ENCODE measurements around the gene HDGF. TPM values are rescaled to one million over a fixed set of nuclear protein-coding genes. Genes with fewer than 3 reads are reported as not detected.

Gene HDGF
- total and polyA plus RNA-seq, 11 donors: 87.7 to 240 (median 147) TPM

- ATAC-seq (peak; percentile 19 to 77 (median 62)), DNase-seq (peak; percentile 58 to 83 (median 76))
- no peaks in the 10 kb centered on the region for H3K36me3 ChIP-seq
- H3K4me3 ChIP-seq: peak overlapping the region in 11 of 12 donors; percentile 15 to 68 (median 47)
- H3K4me1 ChIP-seq: peaks cover 0 to 57% (median 36%) of the 10 kb centered on the region in 12 donors
- peaks cover 0 to 38% (median 23%) of the 10 kb centered on the region in 9 donors for H3K27me3 ChIP-seq
- H3K9me3 ChIP-seq: no peaks in the 10 kb centered on the region
- 12 to 28% (median 13%) methylated on average over 20 to 29 of the region's 29 CpGs for WGBS, 4 donors
- intact Hi-C loops (cut with DNase I): no loop called here
- no peak for TF ChIP-seq POLR2A (IDR thresholded peaks at IDR 0.05)
- no peak for TF ChIP-seq CTCF (IDR thresholded peaks at IDR 0.05)
- H3K27ac ChIP-seq: peak overlapping the region in 11 of 12 donors; percentile 41 to 91 (median 71)
These were observed 44.6 kb downstream of the HDGF start for GRCh38 chr1:156706657-156707416.

GRCh38 chr1:156705918-156706656, 45.4 kb downstream of the HDGF start:
- Histone ChIP-seq H3K27ac (peak overlapping the region in 11 of 12 donors; percentile 41 to 91 (median 71)), H3K4me3 (peak overlapping the region; percentile 12 to 68 (median 46)), H3K4me1 (peaks cover 0 to 57% (median 36%) of the 10 kb centered on the region in 12 donors), H3K27me3 (peaks cover 0 to 45% (median 28%) of the 10 kb centered on the region in 9 donors), H3K36me3 (no peaks in the 10 kb centered on the region), H3K9me3 (no peaks in the 10 kb centered on the region)
- 2 to 4% (median 2%) methylated on average over 25 to 45 of the region's 45 CpGs for WGBS, 4 donors
- intact Hi-C loops (cut with DNase I): loop anchor here in 1 of 10 donors (1.0 kb wide), 1 partner anchor 46 kb away; no protein-coding TSS in a partner anchor
- peak; percentile 23 to 71 (median 46) for ATAC-seq
- TF ChIP-seq CTCF (IDR thresholded peaks at IDR 0.05) (peak; percentile 68 to 88 (median 78)), POLR2A (IDR thresholded peaks at IDR 0.05) (no peak)
- DNase-seq: peak; percentile 51 to 75 (median 65)

- TF ChIP-seq POLR2A (IDR thresholded peaks at IDR 0.05) (no peak), CTCF (IDR thresholded peaks at IDR 0.05) (no peak)
- Histone ChIP-seq H3K27me3 (peaks cover 0 to 46% (median 33%) of the 10 kb centered on the region in 9 donors), H3K36me3 (no peaks in the 10 kb centered on the region), H3K27ac (peak within 1 kb of the TSS in 11 of 12 donors; percentile 41 to 91 (median 71)), H3K4me3 (peak within 1 kb of the TSS; percentile 12 to 68 (median 46)), H3K4me1 (peaks cover 0 to 55% (median 36%) of the 10 kb centered on the region in 12 donors), H3K9me3 (no peaks in the 10 kb centered on the region)
- 1% methylated on average over 21 to 42 of the region's 42 CpGs for WGBS, 4 donors
- peak in 3 of 4 donors; percentile 5 to 13 (median 6) for ATAC-seq
- DNase-seq: peak in 3 of 5 donors; percentile 34 to 61 (median 39)
- intact Hi-C loops (cut with DNase I): loop anchor here in 1 of 10 donors (1.0 kb wide), 1 partner anchor 45 kb away; no protein-coding TSS in a partner anchor
These were observed 46.1 kb downstream of the HDGF start, which contains the start of gene CRABP2 for GRCh38 chr1:156705321-156705917. Gene CRABP2, minus strand, starts transcription at chr1:156705583. Its CDS starts 137 bp downstream, at chr1:156705446.
